Ovary (tissue), 9 donors: Measurements from ENCODE around the gene LRAT. TPM values are rescaled to one million over a fixed set of nuclear protein-coding genes. Genes with fewer than 3 reads are reported as not detected.

Source experiments
- DNase-seq, 5 donors: peaks; one replicate each; pipeline ENCODE4 v3.0.0-alpha.2; 2019 to 2020
- H3K27ac ChIP-seq, 2 donors: fragments of 200-600 bp; one replicate each; pipeline versions ENCODE4 v1.5.1 to v1.8.0; 2019 to 2022
- H3K27me3 ChIP-seq: fragments of 200-600 bp; one replicate; pipeline ENCODE4 v1.8.0; 2022
- H3K36me3 ChIP-seq: fragments of 200-600 bp; sonication (generic); one replicate; pipeline ENCODE4 v1.5.1; 2019
- H3K4me1 ChIP-seq: one replicate; pipeline ENCODE4 v1.8.1; 2013; ENCODE audit warnings: mild to moderate bottlenecking, moderate library complexity; ENCODE audit not compliant: insufficient read depth
- H3K4me3 ChIP-seq: fragments of 200-600 bp; sonication (generic); one replicate; pipeline ENCODE4 v1.5.1; 2017
- H3K9me3 ChIP-seq, 2 donors: fragments of 200-600 bp in 1 of 2; sonication (generic) in 1 of 2; one replicate each; pipeline versions ENCODE4 v1.5.1 to v1.8.1; 2013 to 2019; ENCODE audit warnings: mild to moderate bottlenecking in 1 of 2, moderate library complexity in 1 of 2
- CTCF ChIP-seq, 3 donors: fragments of 450-650 bp in 2 of 3; fragments of 200-600 bp in 1 of 3; IDR thresholded peaks; one replicate each; pipeline versions ENCODE4 v1.5.1 to v1.8.0; 2016 to 2022; ENCODE audit warnings: antibody characterized with exemption in 3 of 3, mild to moderate bottlenecking in 1 of 3
- EP300 ChIP-seq: sonication (generic); formaldehyde crosslinking; IDR thresholded peaks from one replicate; pipeline ENCODE4 v1.6.1; 2017; ENCODE audit warnings: antibody characterized with exemption
- POLR2A ChIP-seq: fragments of 450-650 bp; IDR thresholded peaks from one replicate; pipeline ENCODE4 v1.6.1; 2017; ENCODE audit warnings: antibody characterized with exemption, mild to moderate bottlenecking, moderate library complexity
- WGBS, 3 donors: extraction: QIAGEN DNeasy Blood & Tissue Kit in 1 of 3; methylation state at CpG; one replicate each; pipeline versions ENCODE4 v1.1.5 to v1.1.7; 2013 to 2017; 5-methylcytosine and 5-hydroxymethylcytosine counted together
- intact Hi-C, 4 donors: fragments of 100-400 bp; cut with DNase I; formaldehyde crosslinking; loops; one replicate each; pipeline versions ENCODE4 v1.11.0 to v1.15.1; 2022 to 2023
- polyA plus RNA-seq, 2 donors: library from polyadenylated mRNA; stranded (reverse); fragments of 200-250 nt in 1 of 2; fragments of 350-450 nt in 1 of 2; fragmentation: Illumina TruSeq in 1 of 2; extraction: RNeasy Lipid Tissue Mini Kit (QIAGEN cat#74804) in 1 of 2; gene quantifications; one replicate each; pipeline ENCODE4 v1.2.3, GENCODE V29; 2013 to 2014
- total RNA-seq, 7 donors: library from RNA; depleted of rRNA in 2 of 7; stranded (reverse); fragments of >200 nt in 2 of 7; fragmentation: NEBNext Ultra II Directional in 3 of 7; extraction: Animal tissue kit (Norgen Biotek cat#: 25700) in 3 of 7; gene quantifications; one replicate each; pipeline versions ENCODE4 v1.1.0 to v1.2.4, GENCODE V29; 2016 to 2023
- donor health status: DM: no; HTN: no; CAD: no; lungs with moderate emphysema.
- donor health status: DM: no; HTN: no; CAD: no.
- donor health status: Bipolar disorder and iron deficiency.
- donor health status: DM: yes; HTN: yes; CAD: no.
- donor health status: DM: no; HTN: no; CAD: no.
- donor health status: DM: yes; HTN: yes; CAD: no.

LRAT gene
- total and polyA plus RNA-seq, 9 donors: 0.05 to 7.9 (median 0.51) TPM

- no peak overlapping the region for H3K4me3 ChIP-seq
- no peaks in the 10 kb centered on the region for H3K9me3 ChIP-seq
- intact Hi-C loops: no loop called here
- WGBS, 3 donors: 69 to 83% (median 80%) methylated on average over 2 of the region's 2 CpGs
- no peak for DNase-seq
- no peak overlapping the region for H3K27ac ChIP-seq
- TF ChIP-seq EP300 (no peak), CTCF (IDR thresholded peaks at IDR 0.05) (no peak), POLR2A (no peak)
- H3K27me3 ChIP-seq: no peaks in the 10 kb centered on the region
- no peaks in the 10 kb centered on the region for H3K4me1 ChIP-seq
- no peaks in the 10 kb centered on the region for H3K36me3 ChIP-seq
Measured at GRCh38 chr4:154760895-154761294, 17.1 kb downstream of the LRAT start.

GRCh38 chr4:154778264-154778663 is 34.5 kb downstream of the LRAT start:
- Histone ChIP-seq H3K27me3 (no peaks in the 10 kb centered on the region), H3K27ac (no peak overlapping the region), H3K4me1 (no peaks in the 10 kb centered on the region), H3K36me3 (no peaks in the 10 kb centered on the region), H3K9me3 (no peaks in the 10 kb centered on the region), H3K4me3 (no peak overlapping the region)
- TF ChIP-seq EP300 (no peak), CTCF (IDR thresholded peaks at IDR 0.05) (no peak), POLR2A (no peak)
- DNase-seq: no peak
- intact Hi-C loops: no loop called here
- WGBS, 3 donors: 56 to 85% (median 76%) methylated on average over 1 of the region's 1 CpG

- WGBS, 3 donors: 44 to 47% (median 45%) methylated on average over 3 of the region's 3 CpGs
- H3K4me3 ChIP-seq: no peak overlapping the region
- TF ChIP-seq EP300: no peak
- TF ChIP-seq POLR2A: no peak
- no peak for TF ChIP-seq CTCF (IDR thresholded peaks at IDR 0.05)
- DNase-seq: no peak
- H3K36me3 ChIP-seq: no peaks in the 10 kb centered on the region
- H3K27me3 ChIP-seq: no peaks in the 10 kb centered on the region
- no peaks in the 10 kb centered on the region for H3K4me1 ChIP-seq
- intact Hi-C loops: no loop called here
- H3K27ac ChIP-seq: no peak overlapping the region
- no peaks in the 10 kb centered on the region for H3K9me3 ChIP-seq
Measured at GRCh38 chr4:154779362-154779947, 35.7 kb downstream of the LRAT start.

- Histone ChIP-seq H3K4me1 (no peaks in the 10 kb centered on the region), H3K27ac (no peak within 1 kb of the TSS), H3K9me3 (no peaks in the 10 kb centered on the region), H3K36me3 (no peaks in the 10 kb centered on the region), H3K4me3 (no peak within 1 kb of the TSS), H3K27me3 (no peaks in the 10 kb centered on the region)
- intact Hi-C loops: no loop called here
- peak in 1 of 5 donors; percentile 14 for DNase-seq
- WGBS, 3 donors: 68 to 75% (median 73%) methylated on average over 72 to 76 of the region's 76 CpGs
- no peak for TF ChIP-seq POLR2A
- no peak for TF ChIP-seq EP300
- TF ChIP-seq CTCF (IDR thresholded peaks at IDR 0.05): no peak
Measured at GRCh38 chr4:154781126-154781982, 37.6 kb downstream of the LRAT start, which contains the start of gene RBM46. Gene RBM46 (plus strand): TSS chr4:154781272. CDS start chr4:154796753, 15,481 bp downstream.
